HG03064 (cell line): ENCODE results near the gene CACNA1C.

Experiments used
- ATAC-seq: cut with Tn5 transposase; IDR thresholded peaks from one replicate; pipeline ENCODE4 v1.9.1; 2021; ENCODE audit warnings: low read depth; ENCODE audit not compliant: unreplicated experiment

The CACNA1C gene

DNA sequence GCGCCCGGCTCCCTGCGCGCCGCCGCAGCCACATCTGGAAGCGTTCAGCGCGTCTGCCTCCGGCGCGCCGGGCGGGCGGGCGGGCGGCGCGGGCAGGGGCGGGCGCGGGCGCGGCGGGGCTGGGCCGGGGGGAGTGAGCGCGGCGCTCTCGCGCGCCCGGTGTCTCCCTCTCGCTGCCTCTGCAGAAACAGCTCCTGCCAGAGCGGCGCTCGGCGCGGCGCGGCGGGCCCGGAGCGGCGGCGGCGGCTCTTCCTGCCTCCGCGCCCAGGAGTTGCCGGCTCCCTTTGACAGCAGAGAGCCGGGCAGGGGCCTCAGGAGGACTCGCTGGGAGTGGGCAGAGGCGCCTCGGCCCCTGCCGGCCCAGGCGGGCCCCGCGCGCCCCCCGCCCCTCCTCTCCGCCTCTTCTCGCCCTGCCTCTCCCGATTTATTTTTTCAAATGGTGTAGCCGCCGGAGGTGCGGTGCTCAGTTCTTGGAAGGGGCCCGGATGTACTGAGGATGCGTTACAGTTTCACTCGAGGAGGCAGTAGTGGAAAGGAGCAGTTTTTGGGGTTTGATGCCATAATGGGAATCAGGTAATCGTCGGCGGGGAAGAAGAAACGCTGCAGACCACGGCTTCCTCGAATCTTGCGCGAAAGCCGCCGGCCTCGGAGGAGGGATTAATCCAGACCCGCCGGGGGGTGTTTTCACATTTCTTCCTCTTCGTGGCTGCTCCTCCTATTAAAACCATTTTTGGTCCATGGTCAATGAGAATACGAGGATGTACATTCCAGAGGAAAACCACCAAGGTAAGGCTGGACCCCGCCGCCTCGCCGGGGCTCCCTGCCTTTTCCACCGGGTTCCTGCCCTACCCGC, at the start of gene CACNA1C:
CACNA1C (plus strand) TSS at position 162 of the 853 bp plus-strand sequence; CDS start at position 738, 576 bp downstream.
- ATAC-seq = no peak

DNA sequence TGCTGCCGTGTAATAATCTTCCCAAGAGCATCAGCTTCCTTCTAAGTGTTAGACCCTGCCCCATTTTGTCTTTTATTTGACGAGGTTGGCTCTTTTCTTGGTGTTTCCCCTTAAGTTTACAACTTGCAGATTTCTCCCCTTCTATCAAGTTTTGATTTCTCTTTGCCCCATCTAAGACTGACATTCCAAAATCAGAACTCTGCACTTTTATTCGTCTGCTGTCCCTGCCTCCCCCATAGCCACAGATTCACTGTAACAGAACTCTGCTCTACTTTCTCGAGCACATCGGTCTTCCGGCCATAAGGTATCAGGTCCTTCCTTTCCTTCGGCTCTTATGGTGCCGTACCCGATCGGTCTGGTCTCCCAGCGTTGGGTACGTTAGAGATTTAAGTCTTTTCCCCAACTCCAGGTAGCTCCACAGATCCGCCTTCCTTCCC, 49.1 kb upstream of the CACNA1C start:
- ATAC-seq = no peak

DNA sequence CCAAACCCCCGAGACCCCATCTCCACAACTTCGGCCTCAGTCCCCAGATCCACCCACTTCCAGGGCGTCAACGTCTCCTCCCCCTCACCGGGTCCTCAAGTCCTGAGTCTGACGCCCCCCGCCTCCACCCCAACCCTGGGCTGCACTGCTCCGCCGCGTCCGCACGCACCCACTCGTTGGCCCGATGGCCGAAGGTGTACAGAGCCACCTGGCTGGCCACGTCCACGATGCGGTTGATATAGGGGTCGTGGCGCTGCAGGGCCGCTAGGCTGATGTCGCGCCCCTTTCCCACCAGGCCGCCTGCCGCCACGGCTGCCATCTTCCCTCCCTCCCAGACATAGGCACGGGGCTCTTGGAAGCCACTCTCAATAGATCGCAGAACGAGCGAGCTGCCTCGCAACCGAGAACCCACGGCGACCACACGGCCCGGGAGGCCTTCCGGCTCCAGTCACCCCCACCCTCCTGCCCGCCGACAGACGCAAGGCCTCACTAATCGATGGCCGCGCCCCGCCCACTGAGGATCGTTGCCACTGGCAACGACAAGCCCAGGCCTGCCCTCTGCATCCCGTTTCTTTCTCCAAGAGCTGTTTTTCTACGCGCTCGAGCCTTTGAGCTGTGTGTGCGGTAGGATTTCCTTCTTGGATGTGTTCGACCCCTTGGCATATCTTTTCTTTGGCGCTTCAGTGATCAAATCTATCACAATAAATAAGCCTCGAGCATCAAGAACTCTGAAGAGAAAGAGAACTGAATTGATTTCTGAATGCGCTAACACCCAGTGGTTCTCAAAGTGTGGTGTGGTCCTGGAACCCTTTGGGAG, 48.5 kb upstream of the CACNA1C start, which contains the start of gene DCP1B:
DCP1B (minus strand) TSS at position 345 of the 817 bp plus-strand sequence; CDS start at position 319, 26 bp downstream.
- no peak for ATAC-seq

DNA sequence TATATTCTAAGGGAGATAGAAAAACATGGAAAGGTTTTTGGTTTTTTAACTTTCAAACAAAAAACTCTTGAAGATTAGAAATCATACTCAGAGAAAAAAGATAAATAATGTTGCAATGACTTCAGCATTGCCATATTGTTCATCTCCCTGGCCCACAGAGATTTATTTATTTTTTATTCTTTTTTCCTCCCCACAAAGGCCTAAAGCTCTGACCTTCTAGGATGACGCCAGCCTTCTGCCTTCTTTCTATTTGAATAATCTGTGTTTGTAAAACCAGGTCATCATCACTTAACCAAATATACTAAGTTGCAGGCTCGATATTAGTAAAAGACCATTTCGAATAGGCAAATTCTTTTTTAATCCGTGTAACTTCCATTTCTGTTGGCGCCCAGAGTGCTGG, 44.1 kb upstream of the CACNA1C start:
- ATAC-seq = no peak

DNA sequence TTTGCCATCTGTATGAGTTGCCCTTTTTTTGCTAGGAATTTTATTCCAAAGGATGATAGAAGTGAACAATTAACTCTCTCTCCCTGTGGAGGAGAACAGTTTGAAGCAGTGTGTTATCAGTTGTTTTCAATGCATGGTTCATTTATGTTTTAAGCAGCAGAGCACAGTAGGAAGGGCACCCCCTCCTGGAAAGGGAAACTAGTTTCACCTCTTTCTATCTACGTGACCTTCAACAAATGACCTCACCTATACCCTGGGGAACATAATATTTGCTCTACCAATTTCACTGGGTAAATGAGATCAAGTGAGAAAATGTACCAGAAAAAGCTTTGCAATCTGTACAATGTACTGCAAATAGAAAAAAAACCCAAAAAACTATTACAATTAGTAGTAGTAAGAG, 43.2 kb upstream of the CACNA1C start:
- no peak for ATAC-seq

DNA sequence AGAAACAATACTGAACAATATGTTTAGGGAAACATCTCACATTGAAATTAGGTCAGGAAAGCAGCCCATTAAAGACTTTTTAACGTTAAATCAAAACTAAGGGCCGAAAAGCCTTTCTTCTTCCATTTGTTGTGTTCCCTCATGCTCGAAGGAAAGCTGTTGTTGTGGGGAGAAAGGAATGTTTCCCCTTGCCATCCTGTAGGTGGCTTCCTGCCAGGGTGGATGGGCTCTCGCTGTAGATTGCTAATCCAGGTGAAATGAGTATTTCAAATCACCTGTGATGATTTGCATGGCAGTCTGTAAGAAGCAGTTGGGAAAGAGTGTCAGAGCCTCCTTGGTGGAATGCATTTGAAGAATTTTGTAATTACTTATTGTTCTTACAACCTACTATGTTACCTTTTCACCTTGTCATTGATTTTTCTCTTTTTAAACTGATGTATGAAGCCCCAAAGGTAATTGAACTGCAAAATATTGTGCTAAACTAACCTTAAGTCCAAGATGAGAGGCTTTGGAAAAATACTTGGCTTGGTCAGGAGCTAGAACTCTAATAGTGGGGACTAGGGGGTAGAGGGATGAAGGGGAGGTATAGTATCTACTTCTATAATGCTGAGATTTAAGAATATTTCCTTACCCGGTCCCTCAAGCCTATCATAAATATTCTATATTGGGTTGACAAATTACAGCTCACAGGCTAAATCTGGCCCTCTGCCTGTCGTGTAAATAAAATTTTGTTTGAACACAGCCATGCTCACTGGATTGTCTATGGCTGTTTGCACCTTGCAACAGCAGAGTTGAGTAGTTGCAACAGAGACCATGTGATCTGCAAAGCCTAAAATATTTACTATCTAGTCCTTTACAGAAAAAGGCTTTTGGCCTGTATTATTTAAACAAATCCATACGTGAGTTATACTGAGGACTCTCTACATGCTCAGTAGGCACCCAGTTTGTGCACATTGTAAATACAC, 40.9 kb upstream of the CACNA1C start:
- no peak for ATAC-seq

DNA sequence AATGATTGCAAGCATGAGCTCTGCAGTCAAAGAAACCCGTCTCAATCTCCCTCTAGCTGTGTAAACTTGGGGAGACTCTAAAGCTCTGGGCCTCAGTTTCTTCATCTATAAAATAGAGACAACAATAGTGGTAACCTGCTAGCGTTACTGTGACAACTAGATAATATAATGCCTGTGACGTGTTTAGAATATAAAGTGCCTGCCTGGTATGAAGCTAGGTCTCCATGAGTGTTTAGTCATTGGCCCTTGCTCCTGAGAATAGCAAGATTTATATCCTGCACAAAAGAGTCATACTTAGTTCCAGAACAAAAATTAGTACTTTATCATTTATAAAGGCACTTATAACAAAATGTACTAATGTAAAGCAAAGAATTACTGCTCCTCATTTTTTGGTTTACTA, 39.7 kb upstream of the CACNA1C start:
- ATAC-seq = no peak

DNA sequence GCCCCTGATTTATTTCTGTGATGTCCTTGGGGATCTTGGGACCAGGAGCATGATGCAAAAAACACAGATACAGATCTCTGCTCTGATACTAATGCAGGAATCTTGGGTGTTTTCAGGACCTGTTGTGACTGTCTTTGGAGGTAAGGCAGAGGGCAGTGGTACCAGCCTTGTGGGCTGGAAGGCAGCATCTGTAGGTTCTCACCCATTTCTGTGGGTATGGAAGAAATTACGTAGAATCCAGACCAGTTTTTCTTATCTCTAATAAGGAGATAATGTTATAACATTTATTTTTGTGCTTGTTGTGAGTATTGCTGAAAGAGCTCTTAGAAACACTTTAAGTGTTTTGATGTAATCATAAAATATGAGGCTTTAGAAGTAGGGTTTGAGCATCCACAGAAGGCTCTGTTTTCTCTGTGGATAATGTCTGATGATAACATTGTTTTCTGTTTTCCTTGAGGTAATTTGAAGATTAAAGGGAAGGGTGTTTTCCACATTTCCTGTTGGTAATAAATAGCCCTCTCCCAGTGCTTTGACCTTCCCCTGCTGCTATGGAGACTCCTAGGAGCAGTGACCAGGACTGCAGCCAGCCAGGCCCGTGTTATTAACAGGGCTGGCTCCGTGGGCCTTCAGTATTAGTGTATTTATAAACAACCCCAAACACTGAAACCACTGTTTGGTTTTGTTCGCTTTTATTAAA, 39.1 kb upstream of the CACNA1C start:
- no peak for ATAC-seq

DNA sequence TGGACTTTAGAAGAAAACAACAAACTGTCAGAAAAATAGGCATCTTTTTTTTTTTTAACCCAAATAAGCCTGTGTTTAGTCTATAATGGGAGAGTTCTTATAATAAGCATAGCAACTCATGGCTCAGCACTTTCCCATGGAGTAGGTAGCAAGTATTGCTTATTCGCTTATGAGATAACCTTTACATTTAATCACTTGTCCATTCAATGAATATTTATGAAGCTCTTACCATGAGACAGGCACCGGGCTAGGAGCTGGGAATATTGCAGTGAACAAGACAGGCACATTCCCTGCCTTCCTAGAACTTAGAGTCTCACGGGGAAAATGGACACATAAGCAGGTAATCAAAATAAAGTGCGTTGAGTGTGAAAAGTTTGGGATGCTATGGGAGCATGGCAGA, 38.6 kb upstream of the CACNA1C start:
- ATAC-seq = no peak

DNA sequence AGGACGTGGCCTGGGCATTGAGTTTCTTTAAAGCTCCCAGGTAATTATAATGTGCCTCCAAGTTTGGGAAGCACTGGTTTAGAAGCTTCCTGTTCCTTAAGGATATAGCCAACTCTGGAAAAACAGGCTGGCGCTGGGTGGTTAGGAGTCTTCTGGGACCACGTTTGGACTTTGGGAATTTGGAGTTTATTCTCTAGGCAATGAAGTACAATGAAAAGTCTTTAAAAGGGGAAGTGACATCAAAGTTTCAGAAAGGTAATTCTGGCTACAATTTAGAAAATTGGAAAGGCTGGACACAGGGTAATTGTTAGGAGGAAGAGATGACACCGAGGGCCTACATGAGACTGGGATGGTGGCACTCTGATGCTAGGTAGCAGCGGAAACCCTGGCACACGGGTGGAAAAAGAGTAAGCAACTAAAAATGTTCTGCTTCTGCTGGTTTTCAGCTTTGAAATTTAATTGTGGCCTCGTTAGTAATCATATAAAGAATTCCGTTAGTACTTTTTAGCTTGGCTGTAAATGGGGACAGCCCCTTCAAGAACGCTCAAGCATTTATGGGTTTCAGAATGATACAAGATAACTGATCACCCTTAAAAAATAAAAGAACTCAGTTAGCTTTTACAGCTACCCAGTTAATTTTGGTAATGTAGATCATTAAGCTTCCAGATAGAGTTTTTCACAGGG, 35.8 kb upstream of the CACNA1C start:
- no peak for ATAC-seq

DNA sequence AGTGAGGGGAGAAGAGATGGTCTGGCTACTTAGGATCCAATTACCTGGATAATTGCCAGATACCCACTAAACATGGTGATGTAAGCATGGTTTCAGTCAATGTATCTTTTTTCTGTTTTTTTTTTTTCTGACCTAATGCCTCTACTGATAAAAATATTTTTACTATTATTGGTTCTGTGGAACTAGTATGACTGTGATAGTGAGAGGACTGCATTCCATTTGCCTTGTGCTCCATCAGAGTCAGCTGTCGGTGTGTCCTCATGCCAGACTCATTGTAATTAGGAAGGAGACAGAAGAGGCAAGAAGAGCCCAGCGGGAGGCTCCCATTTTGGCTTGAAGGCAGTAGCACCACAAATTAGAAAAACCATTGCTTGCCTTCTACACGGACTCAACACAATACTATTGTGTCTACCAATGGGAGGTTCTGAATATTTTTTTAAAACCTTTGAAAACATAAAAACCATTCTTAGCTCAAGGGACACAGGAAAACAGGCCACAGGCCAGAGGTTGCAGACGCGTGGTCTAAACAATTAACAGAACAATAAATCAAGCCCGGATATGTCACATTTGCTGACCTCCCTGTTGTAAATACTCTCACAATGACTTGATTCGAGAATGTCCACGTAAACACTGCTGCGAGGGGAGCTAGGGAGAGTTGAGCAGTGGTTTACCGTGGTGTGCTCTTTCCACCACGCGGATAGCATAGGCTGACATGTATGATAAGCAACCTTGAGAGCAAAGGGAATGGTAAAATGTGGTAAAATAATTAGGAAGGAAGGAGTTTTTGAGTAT, 35.0 kb upstream of the CACNA1C start:
- no peak for ATAC-seq

DNA sequence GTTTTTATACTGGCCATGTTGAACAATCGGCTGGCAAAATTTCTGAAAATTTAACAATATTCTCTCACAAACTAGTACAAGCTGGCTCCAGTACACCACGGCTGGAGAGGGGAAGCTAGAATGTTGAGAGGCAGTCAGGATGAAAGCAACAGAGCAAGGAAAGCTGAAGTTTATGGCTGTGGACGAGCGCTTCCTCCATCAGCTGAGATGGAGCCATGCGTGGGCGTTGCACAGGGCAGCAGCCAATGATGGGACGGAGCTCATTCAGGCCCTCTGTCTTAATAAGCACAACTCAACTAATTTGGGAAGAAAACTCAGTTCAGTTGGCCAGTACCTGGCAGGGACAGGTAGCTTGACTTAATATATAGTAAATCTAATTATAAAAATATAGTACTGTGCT, 34.4 kb upstream of the CACNA1C start:
- no peak for ATAC-seq

DNA sequence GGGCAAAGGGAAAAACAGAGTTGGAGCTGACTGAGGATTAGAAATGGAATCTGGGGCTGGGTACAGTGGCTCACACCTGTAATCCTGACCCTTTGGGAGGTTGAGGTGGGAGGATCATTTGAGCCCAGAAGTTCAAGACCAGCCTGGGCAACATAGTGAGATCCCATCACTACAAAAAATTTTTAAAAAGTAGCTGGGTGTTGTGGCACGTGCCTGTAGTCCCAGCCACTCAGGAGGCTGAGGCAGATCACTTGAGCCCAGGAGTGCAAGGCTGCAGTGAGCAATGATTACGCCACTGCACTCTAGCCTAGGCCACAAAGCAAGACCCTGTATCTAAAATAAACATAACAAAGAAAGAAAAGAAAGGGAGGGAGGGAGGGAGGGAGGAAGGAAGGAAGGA, 33.7 kb upstream of the CACNA1C start:
- no peak for ATAC-seq

DNA sequence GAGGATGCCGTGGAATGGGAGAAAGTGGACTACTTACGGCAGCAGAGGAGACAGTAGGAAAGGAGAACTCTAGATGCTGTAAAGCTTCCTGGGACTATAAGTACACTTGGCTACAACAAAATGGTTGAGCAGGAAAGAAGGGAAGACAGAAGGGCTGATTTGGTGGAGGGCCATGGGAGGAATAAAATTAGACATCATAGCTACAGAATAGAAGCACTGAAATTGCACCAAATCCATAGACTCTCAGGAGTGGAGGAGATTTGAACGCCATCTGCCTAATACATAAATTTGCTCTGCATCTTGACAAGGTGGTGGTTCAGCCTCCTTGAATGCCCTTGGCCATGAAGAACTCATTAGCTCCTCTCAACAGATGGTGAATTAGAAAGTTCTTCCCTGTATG, 32.3 kb upstream of the CACNA1C start:
- ATAC-seq = no peak

DNA sequence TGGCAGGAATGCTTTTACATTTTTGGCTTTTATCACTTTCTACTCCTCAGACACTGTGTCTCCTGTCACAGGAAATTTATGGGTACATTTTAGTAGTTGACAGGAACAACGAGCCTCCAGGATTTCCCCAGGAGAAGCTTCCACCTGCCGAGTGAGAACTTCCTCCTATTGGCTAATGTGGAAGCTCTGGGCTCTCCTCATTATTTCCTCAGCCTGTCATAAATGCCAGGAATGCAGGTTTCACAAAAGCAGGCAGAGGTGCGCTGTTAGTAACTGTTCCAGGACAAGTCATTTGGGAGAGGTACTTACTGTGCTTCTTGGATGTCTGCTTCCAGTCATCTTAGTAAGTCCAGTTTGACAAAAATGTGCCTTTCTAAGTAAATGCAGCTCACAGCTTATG, 29.4 kb upstream of the CACNA1C start:
- ATAC-seq = no peak

DNA sequence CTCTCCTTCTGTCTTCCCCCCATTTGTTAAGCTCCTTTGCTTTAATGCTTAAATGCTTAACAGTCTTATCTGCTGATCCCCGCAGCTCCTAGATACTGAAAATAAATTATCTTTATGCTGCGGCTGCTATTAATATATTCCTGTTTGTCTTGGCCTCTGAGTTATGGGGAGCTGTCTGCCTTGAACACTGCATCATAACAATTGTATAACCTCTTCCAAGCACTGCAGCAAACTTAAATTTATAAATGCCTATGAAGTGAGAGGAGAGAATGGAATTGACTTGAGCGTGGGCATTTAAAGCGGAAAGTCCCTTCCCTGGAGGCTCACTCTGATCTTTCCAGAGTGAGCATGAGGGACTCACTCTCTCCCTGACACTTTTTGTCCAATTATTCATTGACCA, 25.4 kb upstream of the CACNA1C start:
- no peak for ATAC-seq

DNA sequence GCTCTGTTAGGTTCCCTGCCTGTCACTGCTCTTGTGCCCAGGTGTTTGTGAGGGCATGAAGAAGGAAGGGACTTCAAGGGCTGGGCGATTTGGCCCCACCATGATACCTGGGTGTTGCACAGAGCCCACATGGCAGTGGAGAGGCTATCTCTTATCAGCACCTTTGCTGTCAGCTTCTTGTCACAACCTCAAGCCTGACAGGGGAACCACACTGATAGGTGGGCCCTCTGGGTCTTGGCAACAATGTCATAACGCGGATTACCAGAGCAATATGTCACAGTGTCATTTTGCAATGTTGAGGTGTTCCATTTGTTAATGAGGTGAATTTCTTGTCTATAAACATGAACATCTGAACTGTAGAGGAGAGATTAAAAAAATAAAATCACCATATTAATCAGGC, 22.9 kb upstream of the CACNA1C start:
- no peak for ATAC-seq

DNA sequence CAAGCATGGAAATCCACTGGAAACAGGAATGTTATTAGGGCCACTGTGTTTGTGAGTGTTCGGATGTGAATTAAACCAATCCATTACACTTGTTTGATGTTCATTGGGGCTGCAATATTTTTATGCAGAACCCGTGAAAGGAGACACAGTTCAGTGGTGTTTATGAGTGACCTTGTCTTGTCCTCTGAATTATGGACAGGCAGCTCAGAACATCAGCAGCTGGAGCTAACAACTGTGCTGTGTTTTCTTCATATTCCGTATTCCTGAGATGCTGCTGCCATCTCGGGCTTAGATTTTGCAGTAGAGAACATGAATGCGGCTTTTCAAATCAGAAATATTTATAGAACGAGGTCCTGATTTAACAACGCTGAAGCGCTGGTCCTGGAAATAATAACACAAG, 20.3 kb upstream of the CACNA1C start:
- no peak for ATAC-seq
